ENCODE data around the gene NRROS.
A peak's percentile ranks its signal among the peaks of the same experiment; 100 is the strongest.

Gene NRROS

GRCh38 chr3:196684548-196685407, 45.3 kb downstream of the NRROS start:
- H3K4me3 ChIP-seq (ENCODE audit: low read length) = no peak overlapping the region
- TF ChIP-seq CTCF (conservative IDR thresholded peaks at IDR 0.05; ENCODE audit: low read length) = peak; percentile 87
- peak; percentile 40 for DNase-seq (ENCODE audit: low read depth)

GRCh38 chr3:196686436-196686835, 46.9 kb downstream of the NRROS start:
- TF ChIP-seq CTCF (conservative IDR thresholded peaks at IDR 0.05; ENCODE audit: low read length) = no peak
- DNase-seq (ENCODE audit: low read depth) = no peak

GRCh38 chr3:196688349-196688748, 48.9 kb downstream of the NRROS start:
- H3K4me3 ChIP-seq (ENCODE audit: low read length) = no peak overlapping the region
- no peak for TF ChIP-seq CTCF (conservative IDR thresholded peaks at IDR 0.05; ENCODE audit: low read length)
- peak; percentile 83 for DNase-seq (ENCODE audit: low read depth)

More at GRCh38 chr3:196686436-196686835, 46.9 kb downstream of the NRROS start:
- H3K4me3 ChIP-seq (ENCODE audit: low read length) = no peak overlapping the region

GRCh38 chr3:196689941-196690660, 50.6 kb downstream of the NRROS start:
- no peak for TF ChIP-seq CTCF (conservative IDR thresholded peaks at IDR 0.05; ENCODE audit: low read length)
- DNase-seq (ENCODE audit: low read depth) = no peak
- no peak overlapping the region for H3K4me3 ChIP-seq (ENCODE audit: low read length)

- DNase-seq (ENCODE audit: low read depth) = no peak
- TF ChIP-seq CTCF (conservative IDR thresholded peaks at IDR 0.05; ENCODE audit: low read length) = no peak
- H3K4me3 ChIP-seq (ENCODE audit: low read length) = no peak overlapping the region
Observed at GRCh38 chr3:196691386-196691785, 51.9 kb downstream of the NRROS start.

GRCh38 chr3:196694202-196694638, 54.7 kb downstream of the NRROS start:
- no peak overlapping the region for H3K4me3 ChIP-seq (ENCODE audit: low read length)
- DNase-seq (ENCODE audit: low read depth) = no peak
- no peak; the same call in 1 of the 2 replicates for TF ChIP-seq CTCF (conservative IDR thresholded peaks at IDR 0.05; ENCODE audit: low read length)
